IMR-90 (cell line): ENCODE results near the gene RFX2. TPM values are rescaled to one million over a fixed set of nuclear protein-coding genes. Genes with fewer than 3 reads are reported as not detected.

Experiments
- ATAC-seq: fragments of 200-7000 bp; cut with Tn5 transposase; 2 replicates; pipeline ENCODE4 v1.9.1; 2020; ENCODE audit warnings: low read depth, mild to moderate bottlenecking, moderate library complexity
- BruUV-seq: library from RNA; stranded (reverse); fragments of 400-500 nt; replicated peaks from 2 replicates; lab custom pipeline; 2021; lab: Mats Ljungman, UMichigan
- CTCF ChIA-PET: fragments of 300-600 bp; formaldehyde crosslinking; extraction: SDS; loops from one replicate; lab custom pipeline; 2021; ENCODE audit warnings: antibody characterized with exemption; lab: Yijun Ruan, JAX
- POLR2A ChIA-PET: fragments of 300-600 bp; sonication (Branson Sonifier 250); formaldehyde crosslinking; loops from one replicate; lab custom pipeline; 2022; ENCODE audit warnings: antibody characterized with exemption; ENCODE audit not compliant: unreplicated experiment; lab: Charles Lee
- DNase-seq: peaks from one replicate; pipeline ENCODE4 v3.0.0; 2013
- H2AFZ ChIP-seq: replicated peaks from 2 replicates; pipeline ENCODE3; 2013; ENCODE audit warnings: low read length, mild to moderate bottlenecking; ENCODE audit not compliant: poor library complexity
- H2AK5ac ChIP-seq: 2 replicates; pipeline ENCODE4 v1.6.1; 2013; ENCODE audit warnings: low read depth, low read length, inconsistent platforms
- H2AK9ac ChIP-seq: replicated peaks from 2 replicates; pipeline ENCODE3; 2013; ENCODE audit warnings: mild to moderate bottlenecking, low read depth, low read length, moderate library complexity; ENCODE audit not compliant: poor library complexity
- H2BK120ac ChIP-seq: 2 replicates; pipeline ENCODE4 v1.6.1; 2013; ENCODE audit warnings: low read depth, low read length, inconsistent platforms
- H2BK15ac ChIP-seq: 3 replicates; pipeline ENCODE4 v1.6.1; 2013; ENCODE audit warnings: low read depth, low read length, inconsistent platforms
- H2BK20ac ChIP-seq: 2 replicates; pipeline ENCODE4 v1.6.1; 2013; ENCODE audit warnings: low read depth, mild to moderate bottlenecking, inconsistent platforms, low read length, moderate library complexity
- H2BK5ac ChIP-seq: 2 replicates; pipeline ENCODE4 v1.6.1; 2013; ENCODE audit warnings: mild to moderate bottlenecking, low read depth, low read length, inconsistent platforms; ENCODE audit not compliant: poor library complexity, severe bottlenecking
- H3K14ac ChIP-seq: replicated peaks from 2 replicates; pipeline ENCODE4 v1.6.1; 2013; ENCODE audit warnings: low read depth, low read length, inconsistent platforms
- H3K18ac ChIP-seq: 2 replicates; pipeline ENCODE4 v1.6.1; 2013; ENCODE audit warnings: low read depth, low read length, control low read depth
- H3K23ac ChIP-seq: 2 replicates; pipeline ENCODE4 v1.6.1; 2013; ENCODE audit warnings: low read depth, low read length, inconsistent platforms
- H3K27ac ChIP-seq: 2 replicates; pipeline ENCODE4 v1.5.1; 2013; ENCODE audit warnings: mild to moderate bottlenecking, control low read depth, low read length; ENCODE audit not compliant: insufficient read depth
- H3K27me3 ChIP-seq: 2 replicates; pipeline ENCODE4 v1.6.1; 2013; ENCODE audit warnings: low read length; ENCODE audit not compliant: control insufficient read depth, insufficient read depth
- H3K36me3 ChIP-seq: 2 replicates; pipeline ENCODE4 v1.6.1; 2013; ENCODE audit warnings: low read length, mixed read lengths; ENCODE audit not compliant: control insufficient read depth, insufficient read depth
- H3K4ac ChIP-seq: 2 replicates; pipeline ENCODE4 v1.6.1; 2013; ENCODE audit warnings: low read depth, low read length, inconsistent platforms
- H3K4me1 ChIP-seq: 2 replicates; pipeline ENCODE4 v1.6.1; 2013; ENCODE audit warnings: low read length, mixed read lengths; ENCODE audit not compliant: control insufficient read depth, insufficient read depth
- H3K4me2 ChIP-seq: 2 replicates; pipeline ENCODE4 v1.6.1; 2013; ENCODE audit warnings: low read depth, mild to moderate bottlenecking, control low read depth, low read length, moderate library complexity
- H3K4me3 ChIP-seq: 2 replicates; pipeline ENCODE4 v1.5.1; 2013; ENCODE audit warnings: low read depth, mild to moderate bottlenecking, control low read depth, low read length, moderate library complexity; ENCODE audit not compliant: insufficient read depth
- H3K56ac ChIP-seq: 2 replicates; pipeline ENCODE4 v1.6.1; 2013; ENCODE audit warnings: low read length, inconsistent platforms; ENCODE audit not compliant: insufficient read depth; ENCODE audit errors: extremely low read depth
- H3K79me1 ChIP-seq, 2 experiments: 2 replicates each; pipeline ENCODE4 v1.6.1; 2013; ENCODE audit warnings: low read length in 2 of 2, inconsistent platforms in 1 of 2, low read depth in 1 of 2
- H3K9ac ChIP-seq: 2 replicates; pipeline ENCODE4 v1.6.1; 2013; ENCODE audit warnings: low read depth, low read length, control low read depth
- H3K9me1 ChIP-seq: 2 replicates; pipeline ENCODE4 v1.6.1; 2013; ENCODE audit warnings: low read length, inconsistent platforms; ENCODE audit not compliant: insufficient read depth
- H3K9me3 ChIP-seq: 2 replicates; pipeline ENCODE4 v1.6.1; 2013; ENCODE audit warnings: low read length; ENCODE audit not compliant: control insufficient read depth, insufficient read depth
- H4K20me1 ChIP-seq: 2 replicates; pipeline ENCODE4 v1.6.1; 2013; ENCODE audit warnings: low read length, inconsistent platforms; ENCODE audit not compliant: insufficient read depth
- H4K5ac ChIP-seq: 2 replicates; pipeline ENCODE4 v1.6.1; 2013; ENCODE audit warnings: mild to moderate bottlenecking, low read depth, low read length, control low read depth
- H4K8ac ChIP-seq, 2 experiments: 2 replicates each; pipeline ENCODE4 v1.6.1; 2013; ENCODE audit warnings: low read depth in 2 of 2, low read length in 2 of 2, control low read depth in 1 of 2, inconsistent platforms in 1 of 2
- H4K91ac ChIP-seq: 2 replicates; pipeline ENCODE4 v1.6.1; 2013; ENCODE audit warnings: low read depth, low read length, inconsistent platforms; ENCODE audit not compliant: insufficient read depth
- BHLHE40 ChIP-seq: fragments of 150-350 bp; IDR thresholded peaks from 2 replicates; pipeline ENCODE4 v1.6.1; 2016; ENCODE audit warnings: mild to moderate bottlenecking, low read depth, low read length
- CEBPB ChIP-seq: IDR thresholded peaks from 2 replicates; pipeline ENCODE4 v1.6.1; 2012; ENCODE audit warnings: low read depth, low read length, improper control_type of control experiment
- MAFK ChIP-seq: IDR thresholded peaks from 2 replicates; pipeline ENCODE4 v1.6.1; 2012; ENCODE audit warnings: low read depth, low read length, improper control_type of control experiment
- NFE2L2 ChIP-seq: fragments of 150-350 bp; IDR thresholded peaks from 2 replicates; pipeline ENCODE4 v1.6.1; 2016; ENCODE audit warnings: low read depth, mild to moderate bottlenecking, low read length
- RCOR1 ChIP-seq: IDR thresholded peaks from 2 replicates; pipeline ENCODE4 v1.6.1; 2012; ENCODE audit warnings: mild to moderate bottlenecking, low read length, improper control_type of control experiment; ENCODE audit not compliant: insufficient replicate concordance
- WGBS, 2 experiments: methylation state at CpG; one replicate each; pipeline versions ENCODE4 v1.1.5 to v1.1.7; 2013; ENCODE audit warnings: missing lambda C conversion rate in 2 of 2; ENCODE audit not compliant: insufficient read length in 1 of 2; ENCODE audit errors: extremely low coverage in 2 of 2; 5-methylcytosine and 5-hydroxymethylcytosine counted together
- dilution Hi-C: fragments of 300-500 bp; cut with HindIII; formaldehyde crosslinking; loops from one replicate; pipeline ENCODE4 v1.14.3; 2018; ENCODE audit warnings: low sequenced_read_pairs; ENCODE audit not compliant: unreplicated experiment
- in situ Hi-C: fragments of 300-500 bp; cut with MboI; formaldehyde crosslinking; loops from 3 replicates; pipeline ENCODE4 v1.14.3; 2019; ENCODE audit warnings: low sequenced_read_pairs, inconsistent platforms, mixed read lengths
- intact Hi-C: fragments of 100-400 bp; cut with micrococcal nuclease; formaldehyde crosslinking; loops from 2 replicates; pipeline ENCODE4 v1.10.0; 2022
- polyA plus RNA-seq, 3 experiments: library from polyadenylated mRNA; depleted of rRNA; stranded (reverse); fragments of >200 nt; gene quantifications; 2 replicates each; pipeline ENCODE4 v1.2.3, GENCODE V29; 2012; ENCODE audit warnings: low replicate concordance in 1 of 3
- total RNA-seq: library from RNA; depleted of rRNA; stranded (reverse); fragments of >200 nt; gene quantifications from 2 replicates; pipeline ENCODE4 v1.2.3, GENCODE V29; 2012

RFX2 gene
- total and polyA plus RNA-seq, 2 of the 4 experiments (the other 2 are of a cell fraction), result 2.2 to 4.9 TPM

- CTCF ChIA-PET, result interaction anchor here (1.9 kb wide), 1 partner anchor 63 kb away, joined by 7 read pairs; no protein-coding TSS in a partner anchor
- 92% methylated on average over 6 of the region's 17 CpGs; no CpG with 5 or more reads in 1 of the 2 experiments for WGBS, 2 experiments
- ATAC-seq, result no peak
These were observed 47.2 kb downstream of the RFX2 start for GRCh38 chr19:6062961-6063575.

More at GRCh38 chr19:6062961-6063575, 47.2 kb downstream of the RFX2 start:
- in situ Hi-C loops (no loop called here), intact Hi-C loops (no loop called here), dilution Hi-C loops (no loop called here)
- no peak overlapping the region for H2AFZ ChIP-seq
- H3K27ac ChIP-seq, result no peak overlapping the region
- no peak overlapping the region for H3K18ac ChIP-seq
- H4K5ac ChIP-seq, result no peak overlapping the region
- H4K8ac ChIP-seq, result no peak overlapping the region
- no peak overlapping the region for H2BK5ac ChIP-seq
- BruUV-seq, result no TSS peak
- no peaks in the 10 kb centered on the region for H3K27me3 ChIP-seq
- no peak overlapping the region for H2BK120ac ChIP-seq
- H3K4ac ChIP-seq, result no peak overlapping the region
- POLR2A ChIA-PET, result no interaction called here
- no peak overlapping the region for H2BK20ac ChIP-seq
- H3K9me3 ChIP-seq, result no peaks in the 10 kb centered on the region
- no peak overlapping the region for H2AK9ac ChIP-seq
- no peaks in the 10 kb centered on the region for H3K36me3 ChIP-seq
- H4K20me1 ChIP-seq, result no peaks in the 10 kb centered on the region
- no peak for DNase-seq
- peak overlapping the region; percentile 50; the same call in 1 of the 2 replicates for H2AK5ac ChIP-seq
- H3K56ac ChIP-seq, result no peak overlapping the region
- H3K4me3 ChIP-seq, result no peak overlapping the region
- H3K14ac ChIP-seq, result no peak overlapping the region
- H3K9me1 ChIP-seq, result peaks cover 4% of the 10 kb centered on the region; the same call in 1 of the 2 replicates
- no peak overlapping the region for H2BK15ac ChIP-seq
- TF ChIP-seq BHLHE40 (no peak), CEBPB (no peak), MAFK (no peak), NFE2L2 (no peak), RCOR1 (no peak)
- H4K91ac ChIP-seq, result no peak overlapping the region
- no peak overlapping the region for H3K23ac ChIP-seq
- no peak overlapping the region for H3K9ac ChIP-seq
- peaks cover 0 to 17% of the 10 kb centered on the region in 2 experiments; a peak in 3 of 4 replicates for H3K79me1 ChIP-seq
- H3K4me2 ChIP-seq, result no peak overlapping the region
- peaks cover 21% of the 10 kb centered on the region for H3K4me1 ChIP-seq
